K562 (cell line): ENCODE results near the gene TESK2. TPM values are rescaled to one million over a fixed set of nuclear protein-coding genes. Genes with fewer than 3 reads are reported as not detected.
A peak's percentile ranks its signal among the peaks of the same experiment; 100 is the strongest.

ENCODE experiments used
- ATAC-seq: fragments of 200-7000 bp; cut with Tn5 transposase; 3 replicates; pipeline ENCODE4 v1.9.1; 2020; ENCODE audit warnings: moderate library complexity
- BruUV-seq: library from RNA; stranded (reverse); fragments of 400-500 nt; replicated peaks from 2 replicates; lab custom pipeline; 2021; lab: Mats Ljungman, UMichigan
- CTCF ChIA-PET: fragments of 300-600 bp; formaldehyde crosslinking; extraction: SDS; loops from one replicate; lab custom pipeline; 2021; ENCODE audit warnings: low intra/inter-chr PET ratio; lab: Yijun Ruan, JAX
- POLR2A ChIA-PET: fragments of 300-600, 350-650 bp; sonication (Branson Sonifier 250); formaldehyde crosslinking; extraction: SDS; loops from one replicate; lab custom pipeline; 2021; ENCODE audit warnings: antibody characterized with exemption, inconsistent platforms; lab: Yijun Ruan, JAX
- DNase-seq, 4 experiments: peaks; one replicate each; pipeline versions ENCODE4 v3.0.0 to v3.0.0-alpha.2; 2011 to 2018; ENCODE audit warnings: low spot score in 3 of 4, mixed read lengths in 3 of 4; ENCODE audit errors: extremely low read depth in 1 of 4
- FAIRE-seq: peaks from 2 replicates; lab custom pipeline; 2011; peaks lifted over from hg19 to GRCh38; lab: Jason Lieb, UNC
- H2AFZ ChIP-seq: 2 replicates; pipeline ENCODE4 v1.6.0; 2011; ENCODE audit warnings: low read depth, low read length, control low read depth, inconsistent platforms
- H3K27ac ChIP-seq: fragments of 200-600 bp; 3 replicates; pipeline ENCODE4 v1.8.0; 2011; ENCODE audit warnings: low read depth, mild to moderate bottlenecking, control low read depth, inconsistent platforms, low read length, moderate library complexity, mixed read lengths; ENCODE audit errors: extremely low read depth
- H3K27me3 ChIP-seq, 2 experiments: fragments of 300-600 bp in 1 of 2; 2 replicates in 1 of 2; 3 replicates in 1 of 2; pipeline versions ENCODE4 v1.6.0 to v1.8.0; 2011; ENCODE audit warnings: inconsistent platforms in 2 of 2, low read length in 2 of 2, mild to moderate bottlenecking in 1 of 2, mixed read lengths in 1 of 2, moderate library complexity in 1 of 2; ENCODE audit not compliant: control insufficient read depth in 2 of 2, insufficient read depth in 2 of 2
- H3K36me3 ChIP-seq: fragments of 300-600 bp; 3 replicates; pipeline ENCODE4 v1.8.0; 2011; ENCODE audit warnings: mild to moderate bottlenecking, low read length, inconsistent platforms; ENCODE audit not compliant: control insufficient read depth, insufficient read depth
- H3K4me1 ChIP-seq, 2 experiments: fragments of 200-600 bp in 1 of 2; replicated peaks in 1 of 2; 2 replicates in 1 of 2; 3 replicates in 1 of 2; pipeline versions ENCODE4 v1.5.1 to v1.8.0; 2011; ENCODE audit warnings: inconsistent platforms in 2 of 2, low read length in 2 of 2, mild to moderate bottlenecking in 1 of 2, mixed read lengths in 1 of 2, moderate library complexity in 1 of 2; ENCODE audit not compliant: control insufficient read depth in 2 of 2, insufficient read depth in 2 of 2
- H3K4me2 ChIP-seq: 2 replicates; pipeline ENCODE4 v1.6.1; 2011; ENCODE audit warnings: low read length, control low read depth, inconsistent platforms, mixed read lengths; ENCODE audit not compliant: insufficient read depth
- H3K4me3 ChIP-seq: fragments of 200-600 bp; sonication (generic), shearing (Covaris generic); 2 replicates; pipeline ENCODE4 v1.5.1; 2016; ENCODE audit warnings: control low read depth, inconsistent platforms
- H3K79me2 ChIP-seq: fragments of 200-600 bp; 3 replicates; pipeline ENCODE4 v1.8.0; 2011; ENCODE audit warnings: low read length, inconsistent platforms; ENCODE audit not compliant: control insufficient read depth, insufficient read depth
- H3K9ac ChIP-seq, 2 experiments: 2 replicates each; pipeline versions ENCODE4 v1.6.0 to v1.6.1; 2011; ENCODE audit warnings: low read depth in 2 of 2, low read length in 2 of 2, control low read depth in 1 of 2, inconsistent platforms in 1 of 2, mild to moderate bottlenecking in 1 of 2, mixed read lengths in 1 of 2; ENCODE audit not compliant: insufficient read depth in 1 of 2
- H3K9me1 ChIP-seq: one replicate; pipeline ENCODE4 v1.6.0; 2011; ENCODE audit warnings: inconsistent platforms, mild to moderate bottlenecking, low read length, moderate library complexity; ENCODE audit not compliant: control insufficient read depth, insufficient read depth
- H3K9me3 ChIP-seq: replicated peaks from 2 replicates; pipeline ENCODE4 v1.5.1; 2011; ENCODE audit warnings: low read depth, low read length, inconsistent platforms; ENCODE audit not compliant: control insufficient read depth, insufficient read depth
- H4K20me1 ChIP-seq: replicated peaks from 2 replicates; pipeline ENCODE4 v1.6.1; 2011; ENCODE audit warnings: low read length, inconsistent platforms, mixed read lengths; ENCODE audit not compliant: control insufficient read depth, insufficient read depth
- ATF1 ChIP-seq, 2 experiments: fragments of 450-650 bp in 1 of 2; IDR thresholded peaks; 2 replicates each; pipeline ENCODE4 v1.6.1; 2016; ENCODE audit warnings: missing compliant biosample characterization in 1 of 2, missing genetic modification characterization in 1 of 2
- BACH1 ChIP-seq: fragments of 200-800 bp; sonication (Bioruptor generic); IDR thresholded peaks from 2 replicates; pipeline ENCODE4 v1.6.1; 2016; ENCODE audit warnings: missing genetic modification characterization, missing compliant biosample characterization
- HIVEP1 ChIP-seq: fragments of 250-450 bp; sonication (Bioruptor Pico); IDR thresholded peaks from 2 replicates; pipeline ENCODE4 v1.4.0; 2020; ENCODE audit warnings: mild to moderate bottlenecking
- KLF16 ChIP-seq: IDR thresholded peaks from 2 replicates; pipeline ENCODE4 v1.6.1; 2016; ENCODE audit warnings: antibody characterized with exemption
- MIER1 ChIP-seq: fragments of 450-650 bp; IDR thresholded peaks from 2 replicates; pipeline ENCODE4 v1.6.1; 2016; ENCODE audit warnings: antibody characterized with exemption, mild to moderate bottlenecking, low read depth
- WHSC1 ChIP-seq: IDR thresholded peaks from one replicate; pipeline ENCODE4 v1.6.1; 2012; ENCODE audit warnings: low read length, control low read depth, inconsistent platforms
- ZFP1 ChIP-seq: fragments of 450-650 bp; formaldehyde crosslinking; IDR thresholded peaks from 2 replicates; pipeline ENCODE4 v1.4.0; 2020; ENCODE audit warnings: mild to moderate bottlenecking, mixed read lengths
- ZNF24 ChIP-seq: fragments of 450-650 bp; IDR thresholded peaks from 2 replicates; pipeline ENCODE4 v1.6.1; 2016
- WGBS: fragments of 100-300 bp; shearing (Covaris generic); methylation state at CpG from one replicate; pipeline ENCODE4 v1.1.6; 2016; ENCODE audit warnings: low coverage, mixed read lengths; ENCODE audit not compliant: insufficient coverage; ENCODE audit errors: missing lambda C conversion rate; 5-methylcytosine and 5-hydroxymethylcytosine counted together
- in situ Hi-C: fragments of 300-500 bp; cut with MboI; formaldehyde crosslinking; loops from 4 replicates; pipeline ENCODE4 v1.15.0; 2018; ENCODE audit warnings: inconsistent platforms, mixed read lengths
- intact Hi-C: fragments of 100-400 bp; cut with micrococcal nuclease; formaldehyde crosslinking; loops from 2 replicates; pipeline ENCODE4 v1.14.2; 2022
- polyA plus RNA-seq, 8 experiments: library from polyadenylated mRNA; depleted of rRNA in 4 of 8; stranded (reverse) in 5 of 8; unstranded in 3 of 8; fragments of >200 nt; fragmentation: Nextera tagmentation in 2 of 8; fragmentation: Illumina TruSeq in 1 of 8; extraction: Ambion mirVana in 2 of 8; extraction: Trizol in 1 of 8; gene quantifications; 2 replicates each; pipeline versions ENCODE4 v1.2.1 to v1.2.3, GENCODE V29; 2011 to 2014; ENCODE audit warnings: inconsistent platforms in 1 of 8, missing spikeins in 1 of 8
- total RNA-seq, 7 experiments: library from RNA; depleted of rRNA in 6 of 7; stranded (reverse); fragments of >200 nt in 6 of 7; fragmentation: Illumina TruSeq in 2 of 7; extraction: Trizol in 2 of 7; gene quantifications; 2 replicates each; pipeline versions ENCODE4 v1.2.1 to v1.2.3, GENCODE V29; 2011 to 2021; ENCODE audit warnings: low replicate concordance in 1 of 7
- TF ChIP-seq, protein P1 (sequence below): IDR thresholded peaks from 2 replicates; pipeline ENCODE4 v1.6.1; 2011; ENCODE audit warnings: borderline replicate concordance, low read depth, mild to moderate bottlenecking, moderate library complexity, low read length; ENCODE audit not compliant: insufficient read depth, poor library complexity, severe bottlenecking
- TF ChIP-seq, protein P2 (sequence below): fragments of 250-450 bp; sonication (Bioruptor Pico); IDR thresholded peaks from 2 replicates; pipeline ENCODE4 v1.4.0; 2020
- TF ChIP-seq, protein P3 (sequence below), 3 experiments: IDR thresholded peaks in 2 of 3; conservative IDR thresholded peaks in 1 of 3; 2 replicates each; pipeline ENCODE4 v1.5.1; 2011 to 2012; ENCODE audit warnings: low read length in 3 of 3, mild to moderate bottlenecking in 3 of 3, control low read depth in 2 of 3, improper control_type of control experiment in 1 of 3, inconsistent platforms in 1 of 3, low read depth in 1 of 3, mixed read lengths in 1 of 3, moderate library complexity in 1 of 3; ENCODE audit not compliant: insufficient read depth in 2 of 3
- TF ChIP-seq, protein P4 (sequence below): fragments of 450-650 bp; formaldehyde crosslinking; IDR thresholded peaks from 2 replicates; pipeline ENCODE4 v1.4.0; 2020; ENCODE audit warnings: mild to moderate bottlenecking, moderate library complexity
- TF ChIP-seq, protein P5 (sequence below): sonication (generic); formaldehyde crosslinking; IDR thresholded peaks from 2 replicates; pipeline ENCODE4 v1.8.1; 2023; ENCODE audit warnings: mild to moderate bottlenecking, missing genetic modification reagents

Gene TESK2
- total and polyA plus RNA-seq, 9 of the 15 experiments (the other 6 are each of a cell fraction or from before 2014, with no cell fraction given): 1.6 to 5.3 (median 3.7) TPM

DNA sequence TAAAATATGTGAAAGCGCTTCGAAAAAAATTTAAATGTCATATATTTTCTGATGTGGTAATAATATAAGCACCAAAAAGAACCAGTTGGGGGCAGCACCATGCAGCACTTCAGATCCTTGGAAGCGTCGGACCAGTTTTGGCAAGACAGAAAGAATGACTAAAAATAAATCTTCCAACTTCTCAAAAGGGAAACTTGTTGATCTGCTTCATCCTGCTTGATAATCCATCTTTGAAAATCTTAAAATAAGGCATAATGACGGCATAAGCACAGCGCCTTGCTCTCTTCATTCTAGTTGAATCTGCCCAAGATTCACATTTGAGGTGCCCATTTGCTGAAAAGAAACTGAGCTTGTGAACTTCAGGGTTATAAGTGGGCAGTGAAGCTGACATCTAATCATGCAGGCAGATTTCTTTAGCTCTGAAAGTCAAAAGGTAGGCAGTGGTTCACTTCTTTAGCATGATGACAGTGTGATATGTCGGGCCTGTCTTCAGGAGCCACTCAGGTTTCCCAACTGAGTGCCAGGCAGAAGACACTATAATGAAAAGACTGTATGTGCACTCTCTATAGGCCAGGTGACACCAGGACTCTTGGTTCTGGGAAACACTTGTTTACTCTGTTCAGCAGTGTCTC is 131.0 kb downstream of the TESK2 start:
- no peaks in the 10 kb centered on the region for H3K9me1 ChIP-seq
- H3K9ac ChIP-seq: no peak overlapping the region
- H3K36me3 ChIP-seq: no peaks in the 10 kb centered on the region
- DNase-seq (peak; percentile 28 to 80 (median 38)), FAIRE-seq (peak; percentile 76), ATAC-seq (peak; percentile 84)
- BruUV-seq: no TSS peak
- POLR2A ChIA-PET: interaction anchor here (0.6 to 15.6 kb wide), 4 partner anchors 12 to 176 kb away, joined by 3 to 226 read pairs (median 4); partner anchors contain the start of genes MUTYH, PRDX1 and TOE1
- CTCF ChIA-PET: interaction anchor here (0.6 to 5.4 kb wide), 3 partner anchors 133 to 210 kb away, joined by 3 to 106 read pairs (median 13); partner anchors contain the start of gene TESK2
- H3K79me2 ChIP-seq: no peaks in the 10 kb centered on the region
- peak overlapping the region; percentile 2 for H2AFZ ChIP-seq
- in situ Hi-C loops: loop anchor here (5.0 kb wide), 1 partner anchor 212 kb away; no protein-coding TSS in a partner anchor
- 25% methylated on average over 7 of the region's 7 CpGs for WGBS
- H3K27ac ChIP-seq: no peak overlapping the region
- H3K9me3 ChIP-seq: no peaks in the 10 kb centered on the region
- H3K4me3 ChIP-seq: no peak overlapping the region
- no peak overlapping the region for H3K4me2 ChIP-seq
- H3K4me1 ChIP-seq: peaks cover 0 to 3% of the 10 kb centered on the region in 2 experiments; a peak in 2 of 5 replicates
- no peaks in the 10 kb centered on the region for H3K27me3 ChIP-seq
- no peaks in the 10 kb centered on the region for H4K20me1 ChIP-seq
- intact Hi-C loops: loop anchor here (1.0 to 2.0 kb wide), 2 partner anchors 133 to 211 kb away; no protein-coding TSS in a partner anchor
- TF ChIP-seq ZFP1 (CRISPR knock-in tag): no peak
- TF ChIP-seq MIER1: no peak
- no peak for TF ChIP-seq WHSC1
- 0 out of 2 replicates have a peak, but pooled peaks have one; percentile 8 for TF ChIP-seq BACH1
- TF ChIP-seq, protein P1, sequence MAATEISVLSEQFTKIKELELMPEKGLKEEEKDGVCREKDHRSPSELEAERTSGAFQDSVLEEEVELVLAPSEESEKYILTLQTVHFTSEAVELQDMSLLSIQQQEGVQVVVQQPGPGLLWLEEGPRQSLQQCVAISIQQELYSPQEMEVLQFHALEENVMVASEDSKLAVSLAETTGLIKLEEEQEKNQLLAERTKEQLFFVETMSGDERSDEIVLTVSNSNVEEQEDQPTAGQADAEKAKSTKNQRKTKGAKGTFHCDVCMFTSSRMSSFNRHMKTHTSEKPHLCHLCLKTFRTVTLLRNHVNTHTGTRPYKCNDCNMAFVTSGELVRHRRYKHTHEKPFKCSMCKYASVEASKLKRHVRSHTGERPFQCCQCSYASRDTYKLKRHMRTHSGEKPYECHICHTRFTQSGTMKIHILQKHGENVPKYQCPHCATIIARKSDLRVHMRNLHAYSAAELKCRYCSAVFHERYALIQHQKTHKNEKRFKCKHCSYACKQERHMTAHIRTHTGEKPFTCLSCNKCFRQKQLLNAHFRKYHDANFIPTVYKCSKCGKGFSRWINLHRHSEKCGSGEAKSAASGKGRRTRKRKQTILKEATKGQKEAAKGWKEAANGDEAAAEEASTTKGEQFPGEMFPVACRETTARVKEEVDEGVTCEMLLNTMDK: peak; percentile 45
- TF ChIP-seq, protein P2, sequence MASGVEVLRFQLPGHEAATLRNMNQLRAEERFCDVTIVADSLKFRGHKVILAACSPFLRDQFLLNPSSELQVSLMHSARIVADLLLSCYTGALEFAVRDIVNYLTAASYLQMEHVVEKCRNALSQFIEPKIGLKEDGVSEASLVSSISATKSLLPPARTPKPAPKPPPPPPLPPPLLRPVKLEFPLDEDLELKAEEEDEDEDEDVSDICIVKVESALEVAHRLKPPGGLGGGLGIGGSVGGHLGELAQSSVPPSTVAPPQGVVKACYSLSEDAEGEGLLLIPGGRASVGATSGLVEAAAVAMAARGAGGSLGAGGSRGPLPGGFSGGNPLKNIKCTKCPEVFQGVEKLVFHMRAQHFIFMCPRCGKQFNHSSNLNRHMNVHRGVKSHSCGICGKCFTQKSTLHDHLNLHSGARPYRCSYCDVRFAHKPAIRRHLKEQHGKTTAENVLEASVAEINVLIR: 0 out of 2 replicates have a peak, but pooled peaks have one; percentile 8
- TF ChIP-seq, protein P3, sequence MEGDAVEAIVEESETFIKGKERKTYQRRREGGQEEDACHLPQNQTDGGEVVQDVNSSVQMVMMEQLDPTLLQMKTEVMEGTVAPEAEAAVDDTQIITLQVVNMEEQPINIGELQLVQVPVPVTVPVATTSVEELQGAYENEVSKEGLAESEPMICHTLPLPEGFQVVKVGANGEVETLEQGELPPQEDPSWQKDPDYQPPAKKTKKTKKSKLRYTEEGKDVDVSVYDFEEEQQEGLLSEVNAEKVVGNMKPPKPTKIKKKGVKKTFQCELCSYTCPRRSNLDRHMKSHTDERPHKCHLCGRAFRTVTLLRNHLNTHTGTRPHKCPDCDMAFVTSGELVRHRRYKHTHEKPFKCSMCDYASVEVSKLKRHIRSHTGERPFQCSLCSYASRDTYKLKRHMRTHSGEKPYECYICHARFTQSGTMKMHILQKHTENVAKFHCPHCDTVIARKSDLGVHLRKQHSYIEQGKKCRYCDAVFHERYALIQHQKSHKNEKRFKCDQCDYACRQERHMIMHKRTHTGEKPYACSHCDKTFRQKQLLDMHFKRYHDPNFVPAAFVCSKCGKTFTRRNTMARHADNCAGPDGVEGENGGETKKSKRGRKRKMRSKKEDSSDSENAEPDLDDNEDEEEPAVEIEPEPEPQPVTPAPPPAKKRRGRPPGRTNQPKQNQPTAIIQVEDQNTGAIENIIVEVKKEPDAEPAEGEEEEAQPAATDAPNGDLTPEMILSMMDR (IDR thresholded peaks at IDR 0.05 in 2 of 3, conservative IDR thresholded peaks at IDR 0.05 in 1 of 3; ENCODE audit: insufficient read depth in 2 of 3, low read depth in 1 of 3, low read length in 3 of 3): peak; percentile 74 to 96 (median 78)
- TF ChIP-seq KLF16: no peak
- TF ChIP-seq, protein P4, sequence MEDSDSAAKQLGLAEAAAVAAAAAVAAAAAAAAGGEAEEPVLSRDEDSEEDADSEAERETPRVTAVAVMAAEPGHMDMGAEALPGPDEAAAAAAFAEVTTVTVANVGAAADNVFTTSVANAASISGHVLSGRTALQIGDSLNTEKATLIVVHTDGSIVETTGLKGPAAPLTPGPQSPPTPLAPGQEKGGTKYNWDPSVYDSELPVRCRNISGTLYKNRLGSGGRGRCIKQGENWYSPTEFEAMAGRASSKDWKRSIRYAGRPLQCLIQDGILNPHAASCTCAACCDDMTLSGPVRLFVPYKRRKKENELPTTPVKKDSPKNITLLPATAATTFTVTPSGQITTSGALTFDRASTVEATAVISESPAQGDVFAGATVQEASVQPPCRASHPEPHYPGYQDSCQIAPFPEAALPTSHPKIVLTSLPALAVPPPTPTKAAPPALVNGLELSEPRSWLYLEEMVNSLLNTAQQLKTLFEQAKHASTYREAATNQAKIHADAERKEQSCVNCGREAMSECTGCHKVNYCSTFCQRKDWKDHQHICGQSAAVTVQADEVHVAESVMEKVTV (CRISPR knock-in tag): peak; percentile 96
- TF ChIP-seq, protein P5, sequence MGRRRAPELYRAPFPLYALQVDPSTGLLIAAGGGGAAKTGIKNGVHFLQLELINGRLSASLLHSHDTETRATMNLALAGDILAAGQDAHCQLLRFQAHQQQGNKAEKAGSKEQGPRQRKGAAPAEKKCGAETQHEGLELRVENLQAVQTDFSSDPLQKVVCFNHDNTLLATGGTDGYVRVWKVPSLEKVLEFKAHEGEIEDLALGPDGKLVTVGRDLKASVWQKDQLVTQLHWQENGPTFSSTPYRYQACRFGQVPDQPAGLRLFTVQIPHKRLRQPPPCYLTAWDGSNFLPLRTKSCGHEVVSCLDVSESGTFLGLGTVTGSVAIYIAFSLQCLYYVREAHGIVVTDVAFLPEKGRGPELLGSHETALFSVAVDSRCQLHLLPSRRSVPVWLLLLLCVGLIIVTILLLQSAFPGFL (CRISPR knock-in tag): 0 out of 2 replicates have a peak, but pooled peaks have one; percentile 63
- TF ChIP-seq ZNF24: no peak
- no peak for TF ChIP-seq ATF1 (CRISPR knock-in tag; IDR thresholded peaks at IDR 0.05)
- TF ChIP-seq ATF1 (tag; IDR thresholded peaks at IDR 0.05): no peak
- TF ChIP-seq HIVEP1 (CRISPR knock-in tag): peak; percentile 57; the same call in 1 of the 2 replicates
